MM.1S (cell line): ENCODE data around the gene DMKN.

ENCODE experiments used
- CTCF ChIP-seq: fragments of 300-600 bp; sonication (generic); IDR thresholded peaks from 2 replicates; pipeline ENCODE4 v1.5.1; 2016; ENCODE audit warnings: antibody characterized with exemption, low read length, mixed read lengths
- EZH2 ChIP-seq: fragments of 300-600 bp; sonication (generic); optimal IDR thresholded peaks from 2 replicates; pipeline ENCODE3; 2017; ENCODE audit warnings: low read depth, mild to moderate bottlenecking, antibody characterized with exemption, low read length, mixed read lengths

- TF ChIP-seq CTCF (no peak), EZH2 (no peak)
Measured at GRCh38 chr19:35502751-35503150, 10.7 kb downstream of the DMKN start.
